ENCODE results near the gene NFE2. TPM values are rescaled to one million over a fixed set of nuclear protein-coding genes. Genes with fewer than 3 reads are reported as not detected.
A peak's percentile ranks its signal among the peaks of the same experiment; 100 is the strongest.

NFE2 gene
- total RNA-seq, 1 donor = 1.4 TPM

DNA sequence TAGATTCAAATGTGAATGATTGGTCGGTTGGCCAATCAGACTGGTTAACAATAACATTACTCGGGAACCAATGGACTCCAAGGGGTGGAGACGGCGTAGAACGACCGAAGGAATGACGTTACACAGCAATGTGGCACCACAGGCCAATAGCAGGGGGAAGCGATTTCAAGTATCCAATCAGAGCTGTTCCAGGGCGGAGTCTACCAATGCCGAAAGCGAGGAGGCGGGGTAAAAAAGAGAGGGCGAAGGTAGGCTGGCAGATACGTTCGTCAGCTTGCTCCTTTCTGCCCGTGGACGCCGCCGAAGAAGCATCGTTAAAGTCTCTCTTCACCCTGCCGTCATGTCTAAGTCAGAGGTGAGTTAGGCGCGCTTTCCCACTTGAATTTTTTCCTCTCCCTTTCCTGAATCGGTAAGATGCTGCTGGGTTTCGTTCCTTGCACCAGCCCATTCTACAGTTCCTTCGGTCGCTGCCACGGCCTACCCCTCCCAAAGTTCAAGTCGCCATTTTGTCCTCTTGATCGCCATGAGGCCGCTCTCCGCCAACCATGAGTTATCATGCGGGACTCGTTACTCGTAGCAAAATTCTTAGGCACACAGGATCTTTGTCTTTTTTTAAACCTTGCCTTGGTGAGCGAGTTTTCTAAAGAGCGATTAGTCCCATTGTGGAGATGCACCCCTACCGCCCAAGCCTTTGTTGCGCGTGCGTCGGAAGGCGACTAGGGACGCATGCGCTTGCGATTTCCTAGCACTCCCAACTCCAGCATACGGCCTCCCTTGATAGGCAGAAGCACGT is 20.2 kb downstream of the NFE2 start, which contains the start of gene HNRNPA1:
Gene HNRNPA1 (plus strand): TSS at position 259 of the 793 bp plus-strand sequence. CDS start 82 bp downstream, at position 341.
- peak; percentile 95 for DNase-seq (ENCODE audit: insufficient read length, low spot score, missing footprints)
- peaks cover 42% of the 10 kb centered on the region for H4K20me1 ChIP-seq (ENCODE audit: insufficient read depth, low read length)
- H3K4me1 ChIP-seq (ENCODE audit: insufficient read depth, low read length) = peaks cover 42% of the 10 kb centered on the region
- H3K4me2 ChIP-seq (ENCODE audit: insufficient read depth, low read length) = peak within 1 kb of the TSS; percentile 99
- TF ChIP-seq, protein P1, sequence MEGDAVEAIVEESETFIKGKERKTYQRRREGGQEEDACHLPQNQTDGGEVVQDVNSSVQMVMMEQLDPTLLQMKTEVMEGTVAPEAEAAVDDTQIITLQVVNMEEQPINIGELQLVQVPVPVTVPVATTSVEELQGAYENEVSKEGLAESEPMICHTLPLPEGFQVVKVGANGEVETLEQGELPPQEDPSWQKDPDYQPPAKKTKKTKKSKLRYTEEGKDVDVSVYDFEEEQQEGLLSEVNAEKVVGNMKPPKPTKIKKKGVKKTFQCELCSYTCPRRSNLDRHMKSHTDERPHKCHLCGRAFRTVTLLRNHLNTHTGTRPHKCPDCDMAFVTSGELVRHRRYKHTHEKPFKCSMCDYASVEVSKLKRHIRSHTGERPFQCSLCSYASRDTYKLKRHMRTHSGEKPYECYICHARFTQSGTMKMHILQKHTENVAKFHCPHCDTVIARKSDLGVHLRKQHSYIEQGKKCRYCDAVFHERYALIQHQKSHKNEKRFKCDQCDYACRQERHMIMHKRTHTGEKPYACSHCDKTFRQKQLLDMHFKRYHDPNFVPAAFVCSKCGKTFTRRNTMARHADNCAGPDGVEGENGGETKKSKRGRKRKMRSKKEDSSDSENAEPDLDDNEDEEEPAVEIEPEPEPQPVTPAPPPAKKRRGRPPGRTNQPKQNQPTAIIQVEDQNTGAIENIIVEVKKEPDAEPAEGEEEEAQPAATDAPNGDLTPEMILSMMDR (IDR thresholded peaks at IDR 0.05; ENCODE audit: extremely low read depth, low read depth, low read length) = no peak
- H2AFZ ChIP-seq (ENCODE audit: low read length) = peak within 1 kb of the TSS; percentile 96
- H3K27me3 ChIP-seq (ENCODE audit: insufficient read depth, low read length) = no peaks in the 10 kb centered on the region
- peaks cover 74% of the 10 kb centered on the region for H3K79me2 ChIP-seq (ENCODE audit: insufficient read depth, low read length)
- H3K9me3 ChIP-seq (ENCODE audit: low read depth, low read length) = no peaks in the 10 kb centered on the region
- peaks cover 38% of the 10 kb centered on the region for H3K36me3 ChIP-seq (ENCODE audit: insufficient read depth, low read length)
- peak within 1 kb of the TSS; percentile 97 for H3K4me3 ChIP-seq (ENCODE audit: insufficient read depth, low read length)
- peak within 1 kb of the TSS; percentile 99 for H3K27ac ChIP-seq (ENCODE audit: low read depth, low read length)

DNA sequence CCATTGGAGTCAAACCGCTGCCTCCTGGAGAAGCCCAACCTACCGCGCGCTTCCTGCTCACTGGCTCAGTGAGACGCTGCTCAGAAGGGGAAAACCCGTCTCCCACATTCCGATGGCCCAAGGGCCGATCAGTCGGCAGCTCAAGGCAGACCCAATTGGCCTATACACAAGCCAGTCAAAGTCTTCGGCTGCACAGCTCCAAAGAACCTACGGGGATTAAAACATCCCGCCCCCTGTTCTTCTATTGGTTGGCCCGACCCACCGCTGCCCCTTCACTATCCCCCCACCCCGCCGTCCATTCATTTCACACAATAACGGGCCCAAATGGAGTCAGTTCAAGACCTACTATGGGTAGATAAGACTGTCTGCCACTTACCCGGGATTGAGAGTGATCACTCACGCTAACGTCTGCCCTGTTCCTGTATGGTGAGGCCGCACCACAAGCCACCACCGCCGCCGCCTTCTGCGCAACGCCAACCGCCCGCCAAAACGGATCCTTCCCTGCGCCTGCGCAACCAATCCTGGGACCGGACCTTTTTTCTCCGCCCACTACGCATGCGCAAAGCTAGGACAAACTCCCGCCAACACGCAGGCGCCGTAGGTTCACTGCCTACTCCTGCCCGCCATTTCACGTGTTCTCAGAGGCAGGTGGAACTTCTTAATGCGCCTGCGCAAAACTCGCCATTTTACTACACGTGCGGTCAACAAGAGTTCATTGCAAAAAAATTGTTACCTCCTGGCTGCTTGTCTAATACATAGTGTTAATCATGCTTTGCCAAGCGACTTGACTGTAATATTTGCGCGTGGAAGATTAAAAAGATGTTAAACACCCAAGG is 21.0 kb downstream of the NFE2 start, which contains the start of gene CBX5:
Gene CBX5 (minus strand): TSS at position 491 of the 836 bp plus-strand sequence. CDS start 22,472 bp downstream, outside the sequence.
- no peaks in the 10 kb centered on the region for H3K27me3 ChIP-seq (ENCODE audit: insufficient read depth, low read length)
- H3K79me2 ChIP-seq (ENCODE audit: insufficient read depth, low read length) = peaks cover 82% of the 10 kb centered on the region
- peak; percentile 98 for DNase-seq (ENCODE audit: insufficient read length, low spot score, missing footprints)
- H3K4me1 ChIP-seq (ENCODE audit: insufficient read depth, low read length) = peaks cover 42% of the 10 kb centered on the region
- H3K9me3 ChIP-seq (ENCODE audit: low read depth, low read length) = no peaks in the 10 kb centered on the region
- peak within 1 kb of the TSS; percentile 99 for H3K4me2 ChIP-seq (ENCODE audit: insufficient read depth, low read length)
- peak within 1 kb of the TSS; percentile 97 for H3K4me3 ChIP-seq (ENCODE audit: insufficient read depth, low read length)
- TF ChIP-seq, protein P1 (IDR thresholded peaks at IDR 0.05; ENCODE audit: extremely low read depth, low read depth, low read length) = no peak
- peak within 1 kb of the TSS; percentile 99 for H3K27ac ChIP-seq (ENCODE audit: low read depth, low read length)
- H4K20me1 ChIP-seq (ENCODE audit: insufficient read depth, low read length) = peaks cover 38% of the 10 kb centered on the region
- peaks cover 32% of the 10 kb centered on the region for H3K36me3 ChIP-seq (ENCODE audit: insufficient read depth, low read length)
- peak within 1 kb of the TSS; percentile 96 for H2AFZ ChIP-seq (ENCODE audit: low read length)

DNA sequence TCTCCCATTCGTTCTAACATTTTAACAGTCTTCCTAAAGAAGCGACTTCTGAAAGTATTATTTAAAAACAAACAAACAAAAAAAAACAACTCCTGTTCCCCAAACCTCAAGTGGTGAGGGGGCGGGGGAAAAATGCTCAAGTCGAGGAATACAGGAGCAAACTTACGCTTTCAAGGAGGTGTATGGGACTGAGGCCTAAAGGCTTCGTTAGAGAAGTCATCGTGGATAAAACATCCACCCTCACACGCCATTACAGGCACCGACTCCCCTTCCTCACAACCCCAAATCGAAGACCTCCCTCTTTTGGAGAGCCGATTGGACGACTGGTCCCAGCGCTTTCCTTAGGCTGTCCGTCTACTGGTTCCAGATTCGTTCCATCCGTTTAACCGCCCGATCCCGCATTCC is 21.6 kb downstream of the NFE2 start:
- peaks cover 88% of the 10 kb centered on the region for H3K79me2 ChIP-seq (ENCODE audit: insufficient read depth, low read length)
- H3K27me3 ChIP-seq (ENCODE audit: insufficient read depth, low read length) = no peaks in the 10 kb centered on the region
- H3K9me3 ChIP-seq (ENCODE audit: low read depth, low read length) = no peaks in the 10 kb centered on the region
- DNase-seq (ENCODE audit: insufficient read length, low spot score, missing footprints) = no peak
- H3K4me1 ChIP-seq (ENCODE audit: insufficient read depth, low read length) = peaks cover 40% of the 10 kb centered on the region
- peak overlapping the region; percentile 97 for H3K4me3 ChIP-seq (ENCODE audit: insufficient read depth, low read length)
- TF ChIP-seq, protein P1 (IDR thresholded peaks at IDR 0.05; ENCODE audit: extremely low read depth, low read depth, low read length) = no peak
- peaks cover 31% of the 10 kb centered on the region for H3K36me3 ChIP-seq (ENCODE audit: insufficient read depth, low read length)
- peak overlapping the region; percentile 99 for H3K27ac ChIP-seq (ENCODE audit: low read depth, low read length)
- peaks cover 36% of the 10 kb centered on the region for H4K20me1 ChIP-seq (ENCODE audit: insufficient read depth, low read length)
- peak overlapping the region; percentile 99 for H3K4me2 ChIP-seq (ENCODE audit: insufficient read depth, low read length)
- peak overlapping the region; percentile 70 for H2AFZ ChIP-seq (ENCODE audit: low read length)

Data from osteoblast (primary cell).